PC-9 (cell line): ENCODE measurements around the gene PLAU.
"Not testable (repeated sequence)": the region's sequence is repeated elsewhere in the genome, so short reads cannot be mapped to it uniquely, and the experiment has no call there.

Source experiments
- EZH2 ChIP-seq: fragments of 200-600 bp; sonication (generic); IDR thresholded peaks from 2 replicates; pipeline ENCODE4 v1.8.0; 2017; ENCODE audit warnings: antibody characterized with exemption, low read depth
- TF ChIP-seq, protein P1 (sequence below): fragments of 200-600 bp; sonication (generic); conservative IDR thresholded peaks from 2 replicates; pipeline ENCODE4 v1.6.1; 2017; ENCODE audit warnings: mixed run types, antibody characterized with exemption, mild to moderate bottlenecking, moderate library complexity

GRCh38 chr10:73919481-73919880 is 8.5 kb downstream of the PLAU start:
- TF ChIP-seq, protein P1, sequence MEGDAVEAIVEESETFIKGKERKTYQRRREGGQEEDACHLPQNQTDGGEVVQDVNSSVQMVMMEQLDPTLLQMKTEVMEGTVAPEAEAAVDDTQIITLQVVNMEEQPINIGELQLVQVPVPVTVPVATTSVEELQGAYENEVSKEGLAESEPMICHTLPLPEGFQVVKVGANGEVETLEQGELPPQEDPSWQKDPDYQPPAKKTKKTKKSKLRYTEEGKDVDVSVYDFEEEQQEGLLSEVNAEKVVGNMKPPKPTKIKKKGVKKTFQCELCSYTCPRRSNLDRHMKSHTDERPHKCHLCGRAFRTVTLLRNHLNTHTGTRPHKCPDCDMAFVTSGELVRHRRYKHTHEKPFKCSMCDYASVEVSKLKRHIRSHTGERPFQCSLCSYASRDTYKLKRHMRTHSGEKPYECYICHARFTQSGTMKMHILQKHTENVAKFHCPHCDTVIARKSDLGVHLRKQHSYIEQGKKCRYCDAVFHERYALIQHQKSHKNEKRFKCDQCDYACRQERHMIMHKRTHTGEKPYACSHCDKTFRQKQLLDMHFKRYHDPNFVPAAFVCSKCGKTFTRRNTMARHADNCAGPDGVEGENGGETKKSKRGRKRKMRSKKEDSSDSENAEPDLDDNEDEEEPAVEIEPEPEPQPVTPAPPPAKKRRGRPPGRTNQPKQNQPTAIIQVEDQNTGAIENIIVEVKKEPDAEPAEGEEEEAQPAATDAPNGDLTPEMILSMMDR: not testable (repeated sequence)
- TF ChIP-seq EZH2: not testable (repeated sequence)
